H9 (cell line): ENCODE data around the gene MAP3K21. TPM values are rescaled to one million over a fixed set of nuclear protein-coding genes. Genes with fewer than 3 reads are reported as not detected.

ENCODE experiments used
- DNase-seq: peaks from one replicate; pipeline ENCODE4 v3.0.0-alpha.2; 2017
- H2AFZ ChIP-seq: one replicate; pipeline ENCODE4 v1.6.1; 2013; ENCODE audit warnings: mild to moderate bottlenecking, low read length, control low read depth, moderate library complexity
- H2AK5ac ChIP-seq: 2 replicates; pipeline ENCODE4 v1.6.1; 2013; ENCODE audit warnings: low read length, control low read depth, mixed read lengths; ENCODE audit not compliant: insufficient read length
- H2BK120ac ChIP-seq: one replicate; pipeline ENCODE4 v1.6.1; 2013; ENCODE audit warnings: low read depth, mild to moderate bottlenecking, low read length, control low read depth, inconsistent platforms; ENCODE audit not compliant: poor library complexity, severe bottlenecking
- H2BK12ac ChIP-seq: 2 replicates; pipeline ENCODE4 v1.6.1; 2013; ENCODE audit warnings: low read length, control low read depth, mixed read lengths, low read depth; ENCODE audit not compliant: insufficient read length
- H2BK15ac ChIP-seq: 2 replicates; pipeline ENCODE4 v1.6.1; 2013; ENCODE audit warnings: low read depth, low read length, control low read depth
- H2BK20ac ChIP-seq: one replicate; pipeline ENCODE4 v1.6.1; 2013; ENCODE audit warnings: low read depth, mild to moderate bottlenecking, low read length, control low read depth, inconsistent platforms; ENCODE audit not compliant: poor library complexity, severe bottlenecking
- H2BK5ac ChIP-seq: 2 replicates; pipeline ENCODE4 v1.6.1; 2013; ENCODE audit warnings: low read length, control low read depth, mixed read lengths; ENCODE audit not compliant: insufficient read length
- H3K14ac ChIP-seq: 2 replicates; pipeline ENCODE4 v1.6.1; 2013; ENCODE audit warnings: low read length, control low read depth; ENCODE audit not compliant: insufficient read depth
- H3K18ac ChIP-seq: 2 replicates; pipeline ENCODE4 v1.6.1; 2013; ENCODE audit warnings: low read depth, mild to moderate bottlenecking, mixed read lengths, low read length, control low read depth; ENCODE audit not compliant: insufficient read length
- H3K23ac ChIP-seq: 2 replicates; pipeline ENCODE4 v1.6.1; 2013; ENCODE audit warnings: low read length, control low read depth, mixed read lengths, low read depth; ENCODE audit not compliant: insufficient read length
- H3K23me2 ChIP-seq: 2 replicates; pipeline ENCODE4 v1.6.1; 2013; ENCODE audit warnings: low read depth, mild to moderate bottlenecking, mixed read lengths, low read length, control low read depth; ENCODE audit not compliant: insufficient read length, poor library complexity, severe bottlenecking
- H3K27ac ChIP-seq: 2 replicates; pipeline ENCODE4 v1.5.1; 2013; ENCODE audit warnings: low read length, control low read depth, mixed read lengths, low read depth; ENCODE audit not compliant: insufficient read length
- H3K27me3 ChIP-seq: 2 replicates; pipeline ENCODE4 v1.6.1; 2013; ENCODE audit warnings: low read length, control low read depth, inconsistent platforms; ENCODE audit not compliant: insufficient read depth
- H3K4ac ChIP-seq: 2 replicates; pipeline ENCODE4 v1.6.1; 2013; ENCODE audit warnings: low read depth, mild to moderate bottlenecking, control low read depth, inconsistent platforms, low read length, moderate library complexity
- H3K4me1 ChIP-seq: 2 replicates; pipeline ENCODE4 v1.6.1; 2013; ENCODE audit warnings: low read length, control low read depth, inconsistent platforms; ENCODE audit not compliant: insufficient read depth
- H3K4me2 ChIP-seq: 2 replicates; pipeline ENCODE4 v1.6.1; 2013; ENCODE audit warnings: low read length, control low read depth, mixed read lengths; ENCODE audit not compliant: insufficient read length, insufficient read depth
- H3K56ac ChIP-seq: 2 replicates; pipeline ENCODE4 v1.6.1; 2013; ENCODE audit warnings: low read depth, mild to moderate bottlenecking, mixed read lengths, low read length, control low read depth; ENCODE audit not compliant: insufficient read length
- H3K79me1 ChIP-seq: 2 replicates; pipeline ENCODE4 v1.6.1; 2013; ENCODE audit warnings: low read depth, mild to moderate bottlenecking, moderate library complexity, low read length, control low read depth, inconsistent platforms; ENCODE audit not compliant: insufficient read depth, poor library complexity, severe bottlenecking
- H3K79me2 ChIP-seq: 2 replicates; pipeline ENCODE4 v1.6.1; 2013; ENCODE audit warnings: low read length, control low read depth, inconsistent platforms; ENCODE audit not compliant: insufficient read depth
- H3K9ac ChIP-seq: 2 replicates; pipeline ENCODE4 v1.6.1; 2013; ENCODE audit warnings: low read length, control low read depth, mixed read lengths; ENCODE audit not compliant: insufficient read length; ENCODE audit errors: extremely low read depth
- H3K9me3 ChIP-seq: one replicate; pipeline ENCODE4 v1.6.1; 2013; ENCODE audit warnings: low read depth, low read length, inconsistent platforms; ENCODE audit not compliant: control insufficient read depth
- H3T11ph ChIP-seq: one replicate; pipeline ENCODE4 v1.6.1; 2013; ENCODE audit warnings: mild to moderate bottlenecking, low read length, control low read depth, inconsistent platforms
- H4K20me1 ChIP-seq: one replicate; pipeline ENCODE4 v1.6.1; 2013; ENCODE audit not compliant: control insufficient read depth, insufficient read length, insufficient read depth
- H4K5ac ChIP-seq: 2 replicates; pipeline ENCODE4 v1.6.1; 2013; ENCODE audit warnings: low read depth, mild to moderate bottlenecking, mixed read lengths, low read length, control low read depth; ENCODE audit not compliant: insufficient read length
- H4K8ac ChIP-seq: replicated peaks from 2 replicates; pipeline ENCODE4 v1.6.1; 2013; ENCODE audit warnings: low read length, control low read depth, mixed read lengths, low read depth; ENCODE audit not compliant: insufficient read length
- H4K91ac ChIP-seq: 2 replicates; pipeline ENCODE4 v1.6.1; 2013; ENCODE audit warnings: low read depth, mild to moderate bottlenecking, moderate library complexity, mixed read lengths, low read length, control low read depth; ENCODE audit not compliant: insufficient read length
- H3K27ac Mint-ChIP-seq, 3 experiments: 2 replicates in 2 of 3; 3 replicates in 1 of 3; pipeline ENCODE4 v1.8.0; 2020 to 2021; ENCODE audit warnings: mixed read lengths in 3 of 3, mild to moderate bottlenecking in 1 of 3, moderate library complexity in 1 of 3
- H3K27me3 Mint-ChIP-seq: 2 replicates; pipeline ENCODE4 v1.8.0; 2021; ENCODE audit warnings: low read depth, mild to moderate bottlenecking, moderate library complexity, mixed read lengths
- H3K36me3 Mint-ChIP-seq, 3 experiments: 2 replicates in 2 of 3; 3 replicates in 1 of 3; pipeline ENCODE4 v1.8.0; 2020 to 2021; ENCODE audit warnings: low read depth in 3 of 3, mixed read lengths in 3 of 3; ENCODE audit not compliant: insufficient read depth in 1 of 3
- H3K4me1 Mint-ChIP-seq, 2 experiments: 2 replicates each; pipeline ENCODE4 v1.8.0; 2020; ENCODE audit warnings: mixed read lengths in 2 of 2
- H3K4me3 Mint-ChIP-seq, 2 experiments: 2 replicates in 1 of 2; 3 replicates in 1 of 2; pipeline ENCODE4 v1.8.0; 2020 to 2021; ENCODE audit warnings: mild to moderate bottlenecking in 2 of 2, mixed read lengths in 2 of 2, moderate library complexity in 1 of 2
- H3K9me3 Mint-ChIP-seq, 2 experiments: 2 replicates in 1 of 2; 3 replicates in 1 of 2; pipeline ENCODE4 v1.8.0; 2020; ENCODE audit warnings: mild to moderate bottlenecking in 2 of 2, mixed read lengths in 2 of 2, moderate library complexity in 1 of 2
- CTCF ChIP-seq: fragments of 200-600 bp; sonication (generic); conservative IDR thresholded peaks from 3 replicates; pipeline ENCODE4 v1.8.0; 2021; ENCODE audit warnings: antibody characterized with exemption, mild to moderate bottlenecking
- WGBS: extraction: QIAGEN DNeasy Blood & Tissue Kit; methylation state at CpG from one replicate; pipeline ENCODE4 v1.1.7; 2013; ENCODE audit warnings: missing lambda C conversion rate, low lambda C conversion rate, mixed read lengths; ENCODE audit not compliant: insufficient read length; ENCODE audit errors: extremely low coverage; 5-methylcytosine and 5-hydroxymethylcytosine counted together
- total RNA-seq: library from RNA; stranded (reverse); gene quantifications from 2 replicates; pipeline ENCODE4 v1.2.1, GENCODE V29; 2021

Gene MAP3K21
- total RNA-seq, 1 experiment from 2014 or later = 11.7 TPM

GRCh38 chr1:233320023-233320422, 7.5 kb upstream of the MAP3K21 start:
- no peaks in the 10 kb centered on the region for H3K36me3 Mint-ChIP-seq
- Histone ChIP-seq H4K20me1 (no peaks in the 10 kb centered on the region), H3K9me3 (no peaks in the 10 kb centered on the region), H3K79me2 (no peaks in the 10 kb centered on the region), H3K4me1 (no peaks in the 10 kb centered on the region; the same call in 1 of the 2 replicates), H2BK15ac (no peak overlapping the region), H3K23me2 (no peaks in the 10 kb centered on the region), H3K56ac (no peak overlapping the region), H2BK5ac (no peak overlapping the region), H3K18ac (no peak overlapping the region), H3K9ac (no peak overlapping the region), H4K5ac (no peak overlapping the region), H3K23ac (no peak overlapping the region), H2AK5ac (no peak overlapping the region), H3K4me2 (no peak overlapping the region), H3K27me3 (no peaks in the 10 kb centered on the region), H3K4ac (no peak overlapping the region), H2BK120ac (no peak overlapping the region), H2AFZ (no peak overlapping the region), H4K91ac (no peak overlapping the region), H3T11ph (no peak overlapping the region), H4K8ac (no peak overlapping the region), H3K79me1 (no peaks in the 10 kb centered on the region), H2BK20ac (no peak overlapping the region), H2BK12ac (no peak overlapping the region), H3K27ac (no peak overlapping the region), H3K14ac (no peak overlapping the region)
- no CpG with 5 or more reads among the region's 2 CpGs for WGBS
- no peaks in the 10 kb centered on the region for H3K9me3 Mint-ChIP-seq
- no peaks in the 10 kb centered on the region for H3K4me1 Mint-ChIP-seq
- no peak overlapping the region for H3K27ac Mint-ChIP-seq
- TF ChIP-seq CTCF = no peak
- no peak for DNase-seq
- peaks cover 7% of the 10 kb centered on the region for H3K27me3 Mint-ChIP-seq
- no peak overlapping the region for H3K4me3 Mint-ChIP-seq
